ENCODE measurements around the gene FAM184B. TPM values are rescaled to one million over a fixed set of nuclear protein-coding genes. Genes with fewer than 3 reads are reported as not detected.
"Not testable (repeated sequence)": the region's sequence is repeated elsewhere in the genome, so short reads cannot be mapped to it uniquely, and the experiment has no call there.

Gene FAM184B
- total RNA-seq, 1 donor from 2014 or later: not detected

DNA sequence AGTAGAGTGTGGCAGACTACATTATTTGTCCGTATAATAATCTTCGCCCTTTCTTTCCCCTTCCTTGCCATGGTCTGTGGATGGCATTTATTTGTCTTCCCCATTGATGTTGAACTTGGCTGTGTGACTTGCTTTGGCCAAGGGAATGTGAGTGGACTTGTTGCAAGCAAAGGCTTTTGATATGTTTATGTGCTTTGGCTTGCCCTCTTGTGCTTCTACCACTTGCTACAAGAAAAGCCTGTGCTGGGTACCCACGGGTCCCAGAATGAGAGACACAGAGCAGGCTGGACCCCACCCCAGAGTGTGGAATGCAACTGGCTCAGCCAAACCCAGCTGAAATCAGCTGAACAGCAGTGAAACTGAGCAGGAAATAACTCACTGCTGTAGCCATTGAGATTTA, 63.0 kb downstream of the FAM184B start:
- no peak for DNase-seq (ENCODE audit: low spot score)

DNA sequence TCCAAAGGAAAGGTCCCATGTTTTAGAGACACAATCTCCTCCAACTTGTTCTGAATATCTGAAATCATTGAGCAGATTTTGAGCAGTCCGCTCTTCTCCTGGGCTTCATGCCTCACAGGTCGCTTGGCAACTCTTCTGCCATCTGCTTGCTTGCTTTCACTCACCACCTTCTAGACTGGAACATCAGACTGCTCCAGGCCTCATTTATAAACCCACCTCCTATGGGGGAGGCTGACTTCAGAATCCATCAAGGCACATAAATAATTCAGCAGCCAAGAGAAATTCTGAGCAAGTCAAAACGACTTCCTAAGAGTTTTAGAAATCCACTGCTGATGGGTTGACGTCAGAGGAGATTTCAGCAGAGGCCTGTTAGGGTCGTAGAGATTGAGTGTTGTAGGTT, 64.1 kb downstream of the FAM184B start:
- no peak for DNase-seq (ENCODE audit: low spot score)

DNA sequence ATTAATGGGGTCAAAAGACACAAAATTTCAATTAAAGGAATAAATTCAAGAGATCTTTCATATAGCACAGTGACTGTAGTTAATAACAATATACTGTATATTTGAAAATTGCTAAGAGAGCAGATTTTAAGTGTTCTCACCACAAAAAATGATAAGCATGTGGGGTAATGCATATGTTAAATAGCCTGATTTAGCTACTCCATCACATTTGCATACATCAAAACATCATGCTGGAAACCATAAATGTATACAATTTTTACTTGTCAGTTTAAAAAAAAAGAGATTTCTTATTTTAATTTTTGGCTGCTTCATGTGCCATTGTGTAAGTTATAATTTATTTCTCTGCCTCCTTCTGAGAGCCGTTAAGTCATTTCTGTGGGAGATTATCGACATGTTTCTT, 65.9 kb downstream of the FAM184B start:
- DNase-seq (ENCODE audit: low spot score): no peak

DNA sequence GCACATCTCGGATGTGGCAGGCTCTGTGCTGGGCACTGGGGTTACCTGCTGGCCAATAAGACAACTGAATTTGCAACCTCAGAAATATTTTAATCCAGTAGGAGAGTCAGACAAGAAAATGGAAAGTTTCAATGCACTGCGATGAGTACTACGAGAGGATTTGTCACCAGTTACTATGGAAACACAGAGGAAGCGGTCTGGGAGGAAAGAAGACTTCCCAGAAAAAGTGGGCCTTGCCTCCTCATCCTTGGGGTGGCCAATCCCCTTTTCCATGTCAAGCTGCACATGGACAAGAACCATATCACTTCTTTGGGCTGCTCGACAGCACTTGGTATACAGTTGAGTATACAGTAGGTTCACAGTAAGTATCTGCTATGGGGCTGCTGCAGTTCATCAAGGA, 67.6 kb downstream of the FAM184B start:
- DNase-seq (ENCODE audit: low spot score): no peak

DNA sequence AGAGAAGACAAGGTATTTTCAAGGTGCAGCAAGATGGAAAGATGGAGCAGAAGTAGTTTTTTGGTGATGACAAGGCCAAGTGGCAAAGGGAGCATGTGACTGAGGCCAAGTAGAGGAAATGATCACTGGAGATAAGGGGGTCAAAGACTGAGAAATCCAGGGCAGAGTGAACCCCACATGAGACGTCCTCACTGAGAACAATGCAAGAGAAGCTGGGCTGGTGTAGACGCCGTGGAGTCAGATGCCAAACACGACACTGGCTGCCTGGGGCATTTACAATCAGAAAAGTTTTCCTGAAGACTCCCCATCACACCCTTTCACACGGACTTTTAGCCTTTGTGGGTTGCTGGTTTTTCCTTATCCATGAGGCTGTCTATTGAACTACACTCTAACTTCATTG, 69.3 kb downstream of the FAM184B start:
- no peak for DNase-seq (ENCODE audit: low spot score)

DNA sequence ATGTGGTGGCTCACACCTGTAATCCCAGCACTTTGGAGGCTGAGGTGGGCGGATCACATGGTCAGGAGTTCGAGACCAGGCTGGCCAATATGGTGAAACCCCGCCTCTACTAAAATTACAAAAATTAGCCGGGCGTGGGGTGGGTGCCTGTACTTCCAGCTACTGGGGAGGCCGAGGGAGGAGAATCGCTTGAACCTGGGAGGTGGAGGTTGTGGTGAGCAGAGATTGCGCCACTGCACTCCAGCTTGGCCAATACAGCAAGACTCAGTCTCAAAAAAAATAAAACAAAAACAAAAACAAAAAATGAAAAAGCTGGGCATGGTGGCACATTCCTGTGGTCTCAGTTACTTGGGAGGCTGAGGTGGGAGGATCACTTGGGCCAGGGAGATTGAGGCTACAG, 70.2 kb downstream of the FAM184B start:
- not testable (repeated sequence) for DNase-seq (ENCODE audit: low spot score)

DNA sequence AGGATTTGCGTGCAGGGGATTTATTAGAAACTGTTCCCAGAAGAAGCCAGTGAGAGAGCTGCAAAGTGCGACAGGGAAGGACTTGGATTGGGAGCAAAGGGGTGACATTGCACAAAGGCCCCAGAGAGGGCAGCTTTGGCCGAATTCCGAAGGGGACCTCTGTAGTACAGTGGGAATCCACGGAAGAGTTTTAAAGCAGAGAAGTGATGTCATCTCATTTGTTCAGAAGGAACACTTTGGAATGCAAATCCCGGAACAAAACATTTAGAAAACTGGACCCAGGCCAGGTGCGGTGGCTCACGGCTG, 71.7 kb downstream of the FAM184B start:
- DNase-seq (ENCODE audit: low spot score): no peak

DNA sequence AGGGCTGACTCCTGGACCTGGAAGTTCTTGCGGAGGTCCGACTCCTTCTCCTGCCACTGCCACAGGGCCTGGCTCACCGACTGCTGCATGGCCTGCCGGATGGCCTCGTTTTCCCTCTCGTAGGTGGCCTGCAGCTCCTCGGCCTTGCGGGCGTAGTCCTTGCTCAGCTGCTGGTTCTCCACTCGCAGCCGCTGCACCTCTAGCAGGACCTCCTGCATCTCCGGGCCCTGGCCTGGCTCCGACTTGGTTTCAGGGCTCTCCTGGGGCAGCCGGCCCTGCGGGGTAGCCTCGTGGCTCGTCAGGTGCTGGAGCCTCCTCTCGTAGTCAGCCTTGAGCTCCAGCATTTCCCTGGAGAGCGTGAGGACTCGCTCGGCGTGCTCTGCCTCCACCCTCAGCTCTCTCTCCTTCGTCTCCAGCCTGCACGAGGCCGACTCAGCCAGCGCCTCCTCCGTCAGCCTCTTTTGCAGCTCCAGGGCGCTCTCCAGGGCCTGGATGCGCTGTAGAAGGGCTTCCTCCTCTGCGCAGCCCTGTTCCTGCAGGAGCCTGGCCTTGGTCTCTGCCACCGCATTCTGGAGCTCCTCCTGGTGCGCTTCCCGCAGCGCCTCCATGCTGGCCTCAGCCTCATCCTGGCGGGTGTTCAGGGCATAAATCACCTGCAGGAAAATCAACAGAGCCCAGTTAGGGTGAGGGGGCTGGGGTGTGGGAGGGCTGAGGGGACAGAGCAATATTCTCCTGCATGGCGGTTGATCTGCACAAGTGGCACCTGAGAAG, 72.2 kb downstream of the FAM184B start:
- DNase-seq (ENCODE audit: low spot score): no peak

DNA sequence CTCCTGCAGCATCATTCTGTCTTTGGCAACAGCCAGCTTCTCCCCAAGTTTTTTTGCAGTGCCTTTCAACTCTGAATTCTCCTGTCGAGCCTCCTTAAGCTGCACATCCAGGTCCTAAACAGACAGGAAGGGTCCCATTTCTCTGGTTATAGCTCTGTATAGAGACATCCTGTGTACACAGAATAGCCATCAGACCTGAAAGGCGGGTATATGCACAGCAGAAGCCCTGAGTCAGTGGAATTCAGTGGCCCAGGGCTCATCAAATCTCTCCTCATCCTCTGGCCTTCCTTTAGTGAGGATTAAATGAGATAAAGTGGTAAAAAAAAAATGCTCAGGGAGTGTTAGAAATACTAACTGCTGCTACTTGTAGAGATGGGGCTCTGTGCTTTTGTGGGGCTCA, 73.8 kb downstream of the FAM184B start:
- DNase-seq (ENCODE audit: low spot score): no peak

DNA sequence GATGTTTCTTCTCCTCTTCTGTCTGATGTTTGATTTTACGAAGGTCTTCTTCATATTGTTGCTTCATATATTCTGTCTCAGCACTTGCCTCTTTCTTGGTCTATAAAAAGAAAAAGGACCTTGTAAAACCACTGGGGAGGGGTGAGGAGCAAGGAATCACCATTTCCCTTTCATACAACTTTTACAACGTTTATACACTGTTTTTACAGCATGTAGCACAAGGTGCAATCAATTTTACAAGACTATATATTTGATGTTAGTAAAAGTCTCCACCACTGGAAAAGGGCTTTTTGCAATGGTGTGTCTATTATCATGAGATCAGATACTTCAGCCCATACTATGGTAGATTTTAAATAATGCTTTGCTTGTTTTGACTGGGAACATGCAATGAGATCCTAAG, 76.3 kb downstream of the FAM184B start:
- no peak for DNase-seq (ENCODE audit: low spot score)

DNA sequence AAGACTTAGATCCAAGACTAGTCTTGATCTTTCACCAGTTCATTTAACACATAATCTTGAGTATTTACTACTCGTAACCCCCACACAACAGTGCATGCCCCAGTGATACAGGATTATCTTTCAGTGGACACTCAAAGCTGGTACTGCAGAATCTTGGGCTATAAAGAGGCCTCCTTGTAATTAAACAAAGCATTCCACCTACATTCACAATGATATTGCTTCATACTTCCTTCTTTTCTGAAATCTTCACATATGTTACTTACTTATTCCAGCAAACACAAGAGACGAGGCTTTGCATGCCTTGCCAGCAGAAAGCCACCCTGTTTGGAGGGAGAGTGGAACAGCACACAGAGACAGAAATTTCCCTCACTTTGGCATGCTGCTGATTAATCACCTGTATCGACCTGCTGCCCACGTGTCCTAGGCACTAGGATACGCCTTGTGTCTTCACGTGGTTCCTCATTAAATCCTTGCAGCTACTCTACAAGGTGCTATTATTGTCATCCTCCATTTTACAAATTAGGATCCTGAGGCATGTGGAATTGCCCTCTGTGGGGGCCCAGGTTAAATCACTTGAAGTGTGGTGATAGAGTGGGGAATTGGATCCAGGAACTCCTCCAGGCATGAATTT, 77.3 kb downstream of the FAM184B start:
- no peak for DNase-seq (ENCODE audit: low spot score)

DNA sequence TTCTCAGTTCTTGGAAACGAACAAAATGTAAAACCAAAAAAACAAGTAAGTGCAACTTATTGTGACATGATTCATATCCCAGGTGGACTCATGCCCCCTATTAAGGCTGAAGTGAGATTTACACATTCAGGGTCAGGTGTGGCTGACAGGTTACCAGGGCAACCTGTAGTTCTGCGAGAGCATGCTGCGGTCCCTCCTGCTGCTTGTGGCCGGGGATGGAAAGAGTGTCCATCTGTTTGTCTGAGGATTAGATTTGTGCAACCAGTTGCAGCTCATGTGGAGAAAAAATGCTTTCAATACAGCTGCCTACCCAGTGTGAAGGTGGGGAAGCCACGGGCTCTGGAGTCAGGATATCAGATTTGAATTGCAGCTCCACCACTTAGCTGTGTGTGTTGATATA, 78.8 kb downstream of the FAM184B start:
- no peak for DNase-seq (ENCODE audit: low spot score)

DNA sequence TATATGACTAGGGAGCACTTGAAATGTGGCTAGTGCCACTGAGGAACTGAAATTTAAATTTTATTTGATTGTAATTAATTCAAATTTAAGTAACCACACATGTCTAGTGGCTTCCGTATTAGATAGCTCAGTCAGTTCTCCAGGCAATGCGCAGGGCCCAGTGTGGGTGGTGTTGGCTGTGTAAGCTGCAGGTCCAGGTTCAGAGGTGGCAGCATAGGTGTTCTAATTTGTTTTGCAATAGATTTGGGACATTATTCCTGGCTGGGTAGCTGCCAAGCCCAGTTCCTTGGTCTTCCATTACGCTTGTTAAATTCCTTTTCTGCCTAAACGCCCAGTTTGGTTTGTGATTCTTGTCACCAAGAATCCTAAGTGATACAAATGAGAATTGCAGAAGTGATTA, 79.5 kb downstream of the FAM184B start:
- no peak for DNase-seq (ENCODE audit: low spot score)

DNA sequence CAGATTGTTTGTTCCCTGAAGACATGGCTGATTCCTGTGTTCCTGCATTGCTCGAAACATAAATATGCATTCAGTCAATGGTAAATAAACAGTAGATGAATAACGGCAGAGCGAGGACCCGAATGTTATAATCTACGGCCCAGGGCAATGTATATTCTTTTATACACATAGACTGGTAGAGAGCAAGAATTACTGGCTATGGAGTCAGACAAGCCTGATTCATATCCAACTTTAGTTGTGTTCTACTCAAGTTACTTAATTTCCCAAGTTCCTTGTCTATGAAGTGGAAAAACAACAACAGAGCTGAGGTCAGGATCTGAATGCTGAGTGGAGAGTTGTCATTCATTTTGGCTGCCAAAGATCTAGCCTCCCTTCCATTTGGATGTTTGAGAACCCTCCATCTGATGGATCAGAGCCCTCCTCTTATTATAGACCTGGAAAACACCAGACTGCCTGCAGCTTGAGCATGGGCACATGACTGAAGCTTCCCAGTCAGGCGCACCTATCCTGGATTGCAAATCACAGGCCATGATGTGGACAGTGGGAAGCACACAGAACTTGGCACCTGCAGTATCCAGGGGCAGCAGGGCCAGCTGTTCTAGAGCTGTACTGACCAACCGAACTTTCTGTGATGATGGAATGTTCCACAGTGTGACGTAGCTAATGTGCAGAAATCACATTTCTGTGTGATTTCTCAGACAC, 80.1 kb downstream of the FAM184B start:
- no peak for DNase-seq (ENCODE audit: low spot score)

DNA sequence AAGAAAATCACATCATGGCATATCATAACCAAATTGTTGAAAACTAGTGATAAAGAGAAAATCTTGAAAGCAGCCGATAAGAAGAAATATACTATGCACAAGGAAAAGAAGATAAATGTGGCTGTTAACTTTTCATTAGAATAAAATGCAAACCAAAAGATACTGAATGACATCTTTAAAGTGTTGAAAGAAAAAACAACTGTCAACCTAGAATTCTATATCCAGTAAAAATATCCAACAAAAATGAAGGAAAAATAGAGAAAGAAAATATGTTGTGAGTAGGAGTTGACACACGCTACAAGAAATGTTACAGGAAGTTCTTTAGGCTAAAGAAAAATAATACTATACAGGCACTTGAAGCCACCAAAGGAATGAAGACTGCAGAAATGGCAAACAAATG, 82.0 kb downstream of the FAM184B start:
- DNase-seq (ENCODE audit: low spot score): no peak

DNA sequence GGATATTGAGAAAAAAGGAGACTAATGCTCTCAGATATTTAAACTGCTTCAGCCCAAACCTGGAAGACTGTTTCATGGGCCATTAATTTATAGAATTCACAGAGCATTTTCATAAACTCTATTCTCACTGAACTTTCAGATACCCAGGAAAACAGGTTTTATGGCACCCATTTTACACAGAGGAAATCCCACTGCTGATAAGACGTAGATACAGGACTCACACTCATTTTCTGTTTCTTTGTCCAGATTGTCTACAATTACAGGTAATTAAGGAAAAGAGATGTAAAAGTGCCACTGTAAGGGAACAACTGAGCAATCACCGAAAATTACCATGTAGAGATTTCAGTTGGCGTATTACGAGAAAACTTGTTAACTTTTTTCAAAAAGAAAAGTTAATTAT, 83.3 kb downstream of the FAM184B start:
- no peak for DNase-seq (ENCODE audit: low spot score)

DNA sequence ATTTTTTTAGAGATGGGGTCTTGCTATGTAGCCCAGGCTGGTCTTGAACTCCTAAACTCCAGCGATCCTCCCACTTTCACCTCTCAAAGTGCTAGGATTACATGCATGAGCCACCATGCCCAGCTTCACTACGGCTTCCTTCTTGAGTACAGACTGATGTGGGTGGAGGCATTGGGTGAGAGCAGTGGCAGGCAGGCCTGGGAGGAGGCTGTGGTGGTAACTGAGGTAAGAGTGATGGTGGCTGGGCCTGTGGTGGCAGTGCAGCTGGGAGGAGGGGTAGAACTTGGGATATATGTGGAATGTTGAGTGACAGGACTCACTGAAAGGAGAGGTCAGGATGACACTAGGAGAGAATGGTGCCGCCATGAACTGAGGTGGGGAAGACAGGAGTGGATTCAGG, 86.1 kb downstream of the FAM184B start:
- DNase-seq (ENCODE audit: low spot score): no peak

DNA sequence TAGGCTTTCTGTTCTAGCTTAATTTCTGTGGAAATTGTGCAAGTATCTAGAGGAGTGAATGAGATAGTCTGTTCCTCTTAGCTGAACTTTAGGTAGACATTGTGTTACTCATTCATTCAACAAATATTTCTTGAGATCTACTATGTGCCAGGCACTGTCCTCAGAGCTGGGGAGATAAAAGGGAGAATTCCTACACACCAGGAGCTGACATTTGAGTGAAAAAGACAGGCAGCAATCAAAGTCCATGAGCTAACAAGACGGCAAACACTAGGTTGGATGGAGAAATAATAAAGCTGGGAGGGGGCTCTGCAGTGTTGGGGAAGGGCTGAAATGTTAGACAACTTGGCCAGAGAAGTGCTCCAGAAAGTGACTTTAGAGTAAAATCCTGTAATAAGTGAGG, 86.9 kb downstream of the FAM184B start:
- DNase-seq (ENCODE audit: low spot score): no peak

DNA sequence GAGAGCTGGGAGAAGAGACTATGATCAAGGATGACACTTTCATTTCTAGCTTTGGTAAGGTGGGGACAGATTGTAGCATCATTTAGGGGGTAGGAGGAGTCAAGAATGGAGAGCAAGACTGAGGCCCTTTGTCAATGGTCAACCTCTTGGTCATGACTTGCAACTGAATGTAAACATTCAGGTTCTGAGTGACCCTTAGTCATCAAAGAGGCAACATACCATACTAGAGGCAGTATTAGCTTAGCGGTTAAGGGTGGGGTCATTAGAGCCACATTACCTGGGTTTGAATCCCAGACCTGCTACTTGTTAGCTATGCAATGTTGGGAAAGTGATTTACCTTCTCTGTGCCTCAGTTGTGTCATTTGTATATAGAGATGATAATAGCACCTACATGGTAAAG, 90.5 kb downstream of the FAM184B start:
- DNase-seq (ENCODE audit: low spot score): no peak

DNA sequence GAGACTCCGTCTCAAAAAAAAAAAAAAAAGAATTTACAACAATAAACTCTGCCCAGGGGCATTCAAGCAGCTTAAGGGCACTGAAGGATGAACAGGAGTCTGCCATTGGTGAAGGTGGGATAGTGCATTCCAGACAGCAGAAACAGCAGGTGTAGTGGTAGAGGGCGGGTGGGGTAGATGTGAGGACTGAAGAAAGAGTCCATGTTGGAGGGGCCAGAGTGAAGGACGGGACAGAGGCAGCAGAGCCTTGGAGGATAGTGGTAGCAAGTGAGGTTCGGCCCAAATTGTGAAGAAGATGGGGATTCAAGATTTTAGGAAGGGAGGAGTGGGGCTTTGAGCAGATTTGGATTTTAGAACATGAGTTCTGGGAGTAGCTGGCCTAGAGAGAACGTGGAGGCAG, 91.3 kb downstream of the FAM184B start:
- no peak for DNase-seq (ENCODE audit: low spot score)

DNA sequence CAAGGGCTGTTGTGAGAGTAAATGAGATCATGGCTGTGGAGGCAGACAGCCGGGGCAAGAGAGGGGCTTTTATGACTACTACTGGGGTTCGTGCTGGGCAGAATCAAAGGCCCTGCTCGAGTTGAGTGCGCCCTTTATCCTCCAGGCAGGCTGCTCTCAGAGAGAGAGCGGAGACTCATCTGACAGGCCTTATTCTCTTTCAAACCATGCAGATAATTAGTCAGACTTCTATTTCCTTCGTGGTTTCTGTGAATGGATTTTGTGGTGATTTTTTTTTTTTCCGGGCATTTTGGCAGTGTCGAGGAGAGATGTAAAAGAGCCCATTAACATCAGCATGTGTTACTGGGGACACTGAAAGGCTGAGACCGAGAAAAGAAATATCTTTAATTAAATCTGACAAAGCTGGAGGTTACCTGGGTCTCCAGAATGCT, 93.4 kb downstream of the FAM184B start:
- DNase-seq (ENCODE audit: low spot score): no peak

DNA sequence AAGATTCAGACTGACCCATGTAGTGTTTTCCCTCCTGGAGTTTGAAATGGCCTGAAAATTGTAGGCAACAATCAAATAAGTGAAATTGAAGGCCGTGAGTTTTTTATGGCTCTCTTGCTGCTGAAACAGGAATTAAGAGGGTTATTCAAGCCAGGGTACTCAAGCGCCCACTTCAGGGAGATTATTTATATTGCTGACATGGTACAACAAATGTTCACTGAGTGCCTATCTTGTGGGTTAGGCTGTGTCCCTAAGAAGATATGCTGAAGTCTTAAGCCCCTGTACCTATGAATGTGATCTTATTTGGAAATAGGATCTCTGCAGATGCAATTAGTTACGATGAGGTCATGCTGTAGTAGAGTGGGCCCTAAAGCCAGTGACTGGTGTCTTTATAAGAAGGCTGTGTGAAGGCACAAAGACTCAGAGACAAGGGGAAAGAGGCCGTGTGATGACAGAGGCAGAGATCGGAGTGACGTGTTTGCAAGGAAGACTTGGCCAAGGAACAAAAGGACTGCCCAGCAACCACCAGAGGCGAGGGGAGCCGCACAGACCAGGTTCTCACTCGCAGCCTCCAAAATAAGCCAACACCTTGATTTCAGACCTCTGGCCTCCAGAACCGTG, 94.1 kb downstream of the FAM184B start:
- DNase-seq (ENCODE audit: low spot score): no peak

DNA sequence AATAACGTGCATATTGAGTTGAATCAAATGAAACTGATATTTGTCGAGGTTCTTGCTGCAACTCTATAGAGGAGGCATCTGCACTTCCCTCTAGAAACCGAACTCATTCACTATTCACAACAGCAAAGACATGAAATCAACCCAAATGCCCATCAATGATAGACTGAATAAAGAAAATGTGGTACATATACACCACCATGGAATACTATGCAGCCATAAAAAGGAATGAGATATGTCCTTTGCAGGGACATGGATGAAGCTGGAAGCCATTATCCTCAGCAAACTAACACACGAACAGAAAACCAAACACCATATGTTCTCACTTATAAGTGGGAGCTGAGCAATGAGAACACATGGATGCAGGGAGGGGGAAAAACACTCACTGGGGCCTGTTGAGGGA, 96.8 kb downstream of the FAM184B start:
- not testable (repeated sequence) for DNase-seq (ENCODE audit: low spot score)

Measured in ureter (tissue), 1 donor.